SIG-M5 (cell line): ENCODE measurements around the gene DNAI2.
"Not testable (repeated sequence)": the region's sequence is repeated elsewhere in the genome, so short reads cannot be mapped to it uniquely, and the experiment has no call there.

ENCODE experiments used
- DNase-seq: peaks from one replicate; lab custom pipeline; 2025; lab: John Stamatoyannopoulos, UW

The DNAI2 gene

DNA sequence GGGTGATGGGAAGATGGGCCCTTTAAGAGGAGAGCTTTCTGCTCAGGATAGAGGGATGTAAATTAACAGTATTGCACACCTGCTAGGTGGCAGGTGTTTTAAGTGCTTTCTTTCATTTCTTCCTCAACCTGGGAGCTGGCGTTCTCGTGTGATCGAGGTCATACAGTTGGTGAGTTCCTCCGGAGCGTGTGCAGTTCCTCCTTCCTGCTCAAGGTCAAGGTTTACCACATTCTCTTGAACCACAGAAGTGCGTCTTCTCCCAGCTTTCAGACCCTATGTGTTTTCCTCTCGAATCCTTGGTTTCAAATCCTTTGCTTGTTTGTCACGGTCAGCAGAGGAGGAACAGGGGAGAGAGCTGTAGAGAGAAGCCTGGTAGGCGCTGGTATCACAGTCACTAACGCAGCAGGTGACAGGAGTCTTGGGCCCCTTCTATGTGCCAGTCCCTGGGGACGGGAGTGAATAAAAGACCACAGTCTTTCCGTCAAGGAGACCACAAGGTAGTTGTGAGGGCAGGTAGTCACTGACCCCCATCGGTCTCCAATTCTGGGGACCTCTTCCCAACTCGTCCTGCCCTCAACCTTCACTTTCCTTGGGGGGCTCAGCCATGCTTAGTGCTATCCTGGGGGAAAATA, 791 bp downstream of the DNAI2 start:
- no peak for DNase-seq

DNA sequence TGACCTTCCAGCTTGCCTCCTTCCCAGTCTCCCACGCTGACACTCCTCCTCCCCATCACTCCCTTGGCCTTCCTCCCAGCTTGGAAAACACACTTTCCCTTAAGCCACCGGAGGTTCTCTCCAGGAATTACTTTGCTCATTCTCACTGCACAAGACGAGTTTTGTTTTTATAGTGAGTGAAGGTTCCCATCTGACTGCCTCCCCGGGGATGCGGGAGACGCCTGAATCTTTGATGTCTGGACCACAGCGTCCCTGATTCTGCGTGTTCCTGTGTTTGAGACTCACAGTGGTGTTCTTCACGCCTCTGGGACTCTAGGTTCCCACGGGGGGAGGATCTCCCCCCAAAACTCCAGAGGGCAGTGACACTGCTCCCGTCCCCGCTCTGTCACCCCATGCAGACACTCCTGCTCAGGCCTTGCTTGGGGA, 2.0 kb downstream of the DNAI2 start:
- DNase-seq = no peak

DNA sequence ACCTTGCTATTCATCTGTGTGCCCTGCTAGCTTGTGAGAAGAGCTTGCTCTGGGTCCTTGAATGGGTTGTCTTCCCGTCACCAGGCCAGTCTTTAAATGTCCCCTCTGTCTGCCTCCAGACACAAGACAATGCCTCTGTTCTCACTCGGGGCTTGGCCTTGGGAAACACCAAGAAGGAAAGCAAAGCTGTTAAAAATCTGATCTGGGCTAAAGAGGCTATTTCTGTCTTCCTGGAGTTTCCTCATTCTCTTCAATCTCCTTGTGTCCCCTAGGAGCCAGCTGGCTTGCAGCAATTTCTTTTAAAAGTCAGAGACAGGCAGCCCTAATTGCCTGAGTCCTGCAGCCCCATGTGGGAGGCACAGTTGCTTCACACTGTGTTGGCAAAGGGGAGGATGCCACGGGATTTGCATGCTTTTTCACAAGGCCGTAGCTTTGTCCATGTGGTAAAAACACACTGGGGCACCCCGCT, 2.5 kb downstream of the DNAI2 start:
- no peak for DNase-seq

DNA sequence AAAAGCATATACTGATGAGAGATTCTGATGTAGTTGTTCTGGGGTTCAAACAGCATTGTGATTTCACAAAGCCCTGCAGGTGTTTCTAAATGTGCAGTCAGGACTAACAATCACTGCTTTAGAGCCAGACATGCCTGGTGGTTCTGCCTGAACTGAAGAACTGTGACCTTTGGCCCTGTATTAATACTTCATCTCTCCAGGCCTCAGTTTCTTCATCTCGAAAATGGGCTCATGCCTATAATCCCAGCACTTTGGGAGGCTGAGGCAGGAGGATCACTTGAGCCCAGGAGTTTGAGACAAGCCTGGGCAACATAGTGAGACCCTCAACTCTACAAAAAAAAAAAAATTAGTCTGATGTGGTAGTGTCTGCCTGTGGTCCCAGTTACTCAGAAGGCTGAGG, 3.9 kb downstream of the DNAI2 start:
- DNase-seq = no peak

DNA sequence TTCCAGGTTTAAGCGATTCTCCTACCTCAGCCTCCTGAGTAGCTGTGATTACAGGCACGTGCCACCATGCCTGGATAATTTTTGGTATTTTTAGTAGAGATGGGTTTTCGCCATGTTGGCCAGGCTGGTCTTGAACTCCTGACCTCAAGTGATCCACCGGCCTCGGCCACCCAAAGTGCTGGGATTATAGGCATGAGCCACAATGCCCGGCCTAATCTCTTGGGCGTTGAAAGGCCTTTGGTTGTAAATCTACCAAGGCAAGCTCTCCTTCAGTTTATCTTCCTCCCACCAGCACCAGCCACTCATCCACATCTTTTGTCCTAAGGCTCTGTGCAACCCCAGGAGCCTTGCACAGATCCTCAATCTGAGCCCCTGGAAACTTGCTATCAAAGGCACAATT, 5.6 kb downstream of the DNAI2 start:
- not testable (repeated sequence) for DNase-seq

DNA sequence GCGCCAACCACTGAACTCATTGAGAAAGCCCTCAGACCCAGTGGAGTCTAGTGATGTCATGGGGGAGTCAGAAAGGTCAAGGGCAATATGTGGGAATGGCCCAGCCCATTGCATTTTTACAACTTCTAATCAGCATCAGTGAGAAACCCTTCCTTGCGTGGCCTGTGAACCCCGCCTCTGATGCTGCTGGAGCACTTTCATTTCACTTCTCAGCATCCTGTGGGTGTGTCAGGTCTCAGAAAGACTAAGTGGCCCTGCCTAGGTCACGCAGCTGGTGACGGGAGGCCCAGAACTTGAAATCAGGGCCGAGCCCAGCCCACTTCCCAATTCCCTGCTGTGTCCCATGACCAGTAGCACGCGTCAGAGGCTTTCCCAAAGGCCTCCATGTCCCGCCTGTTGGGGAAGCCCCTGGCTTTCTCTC, 6.1 kb downstream of the DNAI2 start:
- no peak for DNase-seq

DNA sequence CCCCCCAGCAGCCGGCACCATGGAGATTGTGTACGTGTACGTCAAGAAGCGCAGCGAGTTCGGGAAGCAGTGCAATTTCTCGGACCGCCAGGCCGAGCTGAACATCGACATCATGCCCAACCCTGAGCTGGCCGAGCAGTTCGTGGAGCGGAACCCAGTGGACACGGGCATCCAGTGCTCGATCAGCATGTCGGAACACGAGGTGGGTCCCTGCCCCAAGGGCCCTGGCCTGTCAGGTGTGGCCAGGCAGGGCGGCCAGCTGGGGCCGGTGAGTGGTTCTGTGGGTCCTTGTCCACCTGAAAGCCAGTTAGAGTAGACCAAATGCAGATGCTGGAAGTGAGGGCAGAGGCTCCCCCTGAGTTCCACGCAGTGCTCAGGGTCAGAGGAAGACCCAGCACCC, 7.8 kb downstream of the DNAI2 start:
- no peak for DNase-seq

DNA sequence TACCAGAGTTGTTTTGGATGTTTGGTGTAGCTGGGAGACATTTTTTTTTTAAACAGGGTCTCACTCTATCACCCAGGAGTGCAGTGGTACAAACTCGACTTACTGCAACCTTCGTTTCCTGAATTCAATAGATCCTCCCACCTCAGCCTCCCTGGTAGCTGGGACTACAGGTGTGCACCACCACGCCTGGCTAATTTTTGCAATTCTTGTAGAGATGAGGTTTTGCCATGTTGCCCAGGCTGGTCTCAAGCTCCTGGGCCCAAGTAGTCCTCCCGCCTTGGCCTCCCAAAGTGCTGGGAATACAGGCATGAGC, 8.2 kb downstream of the DNAI2 start:
- not testable (repeated sequence) for DNase-seq

DNA sequence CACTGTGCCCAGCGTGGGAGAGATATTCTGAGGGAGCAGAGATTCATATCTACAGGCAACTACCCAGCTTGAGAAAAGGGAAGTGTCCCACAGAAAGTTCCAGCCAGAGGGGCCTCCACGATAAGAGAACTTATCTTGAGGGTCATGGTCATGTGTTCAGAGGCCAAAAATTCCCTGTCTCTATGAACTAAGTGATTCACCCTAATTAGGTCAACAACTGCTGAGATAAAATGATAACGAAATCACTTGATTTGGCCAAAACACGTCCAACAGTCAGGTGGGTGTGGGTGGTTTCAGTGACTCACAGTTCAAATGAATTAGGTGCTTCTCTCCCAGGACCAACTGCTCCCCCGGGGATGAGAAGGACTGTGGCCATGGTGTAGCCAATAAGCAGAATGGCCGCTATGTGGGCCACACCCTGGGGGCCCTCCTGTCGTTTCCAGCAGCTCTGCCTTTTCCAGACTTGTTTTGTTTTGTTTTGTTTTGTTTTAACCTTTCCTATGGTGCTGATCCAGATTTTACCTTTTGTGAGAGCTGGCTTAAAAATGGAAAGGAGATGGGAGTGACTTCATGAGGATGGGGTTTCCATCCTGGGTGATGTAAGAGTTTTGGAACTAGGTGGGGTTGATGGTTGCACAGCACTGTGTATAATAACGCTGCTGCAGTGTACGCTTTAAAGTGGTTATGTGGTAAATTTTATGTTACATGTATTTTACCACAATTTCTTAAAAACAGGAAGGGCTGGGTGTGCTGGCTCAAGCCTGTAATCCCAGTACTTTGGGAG, 8.7 kb downstream of the DNAI2 start:
- DNase-seq = no peak

DNA sequence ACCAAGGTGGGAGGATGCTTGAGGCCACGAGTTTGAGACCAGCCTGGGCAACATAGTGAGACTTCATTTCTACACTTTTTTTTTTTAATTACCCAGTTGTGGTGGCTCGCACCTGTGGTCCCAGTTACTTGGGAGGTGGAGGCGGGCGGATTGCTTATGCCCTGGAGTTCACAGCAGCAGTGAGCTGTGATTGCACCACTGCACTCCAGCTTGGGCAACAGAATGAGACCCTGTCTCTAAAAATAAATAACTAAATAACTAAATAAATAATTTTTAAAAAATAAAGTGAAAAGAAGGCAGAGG, 9.3 kb downstream of the DNAI2 start:
- no peak for DNase-seq

DNA sequence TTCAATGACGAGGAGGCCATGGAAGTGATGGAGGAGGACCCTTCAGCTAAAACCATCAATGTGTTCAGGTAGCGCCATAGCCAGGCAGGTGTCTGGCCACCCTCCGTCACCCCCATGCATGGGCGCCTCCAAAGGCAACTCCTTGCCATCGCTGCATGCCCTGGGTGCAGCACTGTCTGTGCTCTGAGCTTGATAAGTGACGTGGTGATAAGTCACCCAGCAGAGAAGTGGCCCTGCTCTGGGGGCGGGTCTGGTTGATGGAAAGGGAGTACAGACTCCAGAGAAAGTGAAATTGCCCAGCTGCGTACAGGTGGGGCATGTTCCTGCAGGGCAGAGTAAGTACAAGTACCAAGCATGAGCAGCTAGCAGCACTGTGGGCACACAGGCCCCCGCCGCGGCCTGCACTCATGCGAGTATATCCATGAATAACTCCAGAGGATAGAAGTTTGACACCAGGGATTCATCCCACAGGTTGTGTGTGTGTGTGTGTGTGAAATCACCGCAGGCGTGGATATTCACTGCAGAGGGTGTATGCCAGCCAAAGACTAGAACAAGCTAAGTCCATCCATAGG, 13.1 kb downstream of the DNAI2 start:
- no peak for DNase-seq

DNA sequence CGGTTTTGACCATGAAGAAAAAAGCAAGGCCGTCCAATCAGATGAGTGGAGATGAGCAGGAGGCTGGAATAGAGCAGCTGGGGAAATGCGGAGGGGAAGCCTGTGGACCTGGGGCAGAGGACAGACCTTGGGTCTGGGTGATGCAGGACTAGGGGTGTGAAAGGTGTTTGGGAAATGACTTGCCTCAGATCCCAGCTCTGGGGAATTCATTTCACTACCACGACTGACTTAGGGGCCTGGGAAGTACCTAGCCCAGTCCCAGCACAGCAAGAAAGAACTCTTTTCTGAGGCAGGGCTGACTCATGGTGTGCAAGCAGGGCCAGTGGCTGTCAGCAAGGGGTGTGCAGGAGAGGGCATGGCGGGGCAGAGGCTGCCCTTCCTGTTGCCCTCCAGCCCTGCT, 14.8 kb downstream of the DNAI2 start:
- DNase-seq = no peak

DNA sequence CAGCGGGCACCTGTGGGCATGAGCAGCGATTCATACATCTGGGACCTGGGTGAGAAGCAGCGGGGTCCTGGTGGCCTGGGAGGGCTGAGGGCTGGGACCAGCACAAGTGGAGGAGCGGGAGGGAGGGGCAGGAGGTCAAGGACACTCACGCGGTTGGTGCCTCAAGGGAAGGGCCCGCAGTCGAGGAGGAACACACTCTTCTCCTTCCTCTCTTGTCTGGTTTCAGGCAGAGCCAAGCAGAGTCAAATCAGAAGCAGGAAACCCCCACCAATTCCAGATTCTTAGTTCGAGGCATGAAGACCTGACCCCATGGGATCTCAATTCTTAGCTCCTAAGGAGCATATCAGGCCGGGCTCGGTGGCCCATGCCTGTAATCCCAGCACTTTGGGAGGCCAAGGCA, 15.7 kb downstream of the DNAI2 start:
- no peak for DNase-seq

DNA sequence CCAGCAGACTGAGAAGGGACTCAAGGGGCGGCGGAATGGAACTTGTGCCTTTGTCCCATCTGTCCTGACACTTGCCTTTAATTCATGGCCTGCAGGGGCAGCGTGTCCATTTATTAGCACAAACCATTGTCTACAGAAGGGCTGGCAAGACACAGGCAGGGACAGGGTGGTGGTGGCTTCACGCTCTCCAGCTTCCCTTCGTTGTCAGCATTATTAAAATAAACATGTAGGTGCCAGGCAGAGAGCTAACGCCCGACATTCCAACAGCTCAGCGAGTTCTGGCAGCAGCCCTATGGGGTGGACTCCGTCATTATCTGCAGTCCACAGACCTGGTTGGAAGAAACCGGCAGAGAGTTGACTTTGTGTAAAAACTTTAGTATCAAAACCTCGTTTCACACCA, 16.3 kb downstream of the DNAI2 start:
- DNase-seq = no peak

DNA sequence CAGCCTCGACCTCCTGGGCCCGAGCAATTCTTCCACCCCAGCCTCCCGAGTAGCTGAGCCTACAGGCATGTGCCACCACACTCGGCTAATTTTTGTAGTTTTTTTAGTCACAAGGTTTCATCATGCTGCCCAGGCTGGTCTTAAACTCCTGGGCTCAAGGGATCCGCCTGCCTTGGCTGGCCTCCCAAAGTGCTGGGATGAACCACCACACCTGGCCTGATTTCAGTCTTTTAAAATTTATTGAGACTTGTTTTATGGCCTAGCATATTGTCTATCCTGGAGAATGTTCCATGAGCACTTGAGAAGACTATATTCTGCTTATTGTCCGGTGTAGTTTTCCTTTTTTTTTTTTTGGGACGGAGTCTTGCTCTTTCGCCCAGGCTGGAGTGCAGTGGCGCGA, 18.5 kb downstream of the DNAI2 start:
- DNase-seq = no peak

DNA sequence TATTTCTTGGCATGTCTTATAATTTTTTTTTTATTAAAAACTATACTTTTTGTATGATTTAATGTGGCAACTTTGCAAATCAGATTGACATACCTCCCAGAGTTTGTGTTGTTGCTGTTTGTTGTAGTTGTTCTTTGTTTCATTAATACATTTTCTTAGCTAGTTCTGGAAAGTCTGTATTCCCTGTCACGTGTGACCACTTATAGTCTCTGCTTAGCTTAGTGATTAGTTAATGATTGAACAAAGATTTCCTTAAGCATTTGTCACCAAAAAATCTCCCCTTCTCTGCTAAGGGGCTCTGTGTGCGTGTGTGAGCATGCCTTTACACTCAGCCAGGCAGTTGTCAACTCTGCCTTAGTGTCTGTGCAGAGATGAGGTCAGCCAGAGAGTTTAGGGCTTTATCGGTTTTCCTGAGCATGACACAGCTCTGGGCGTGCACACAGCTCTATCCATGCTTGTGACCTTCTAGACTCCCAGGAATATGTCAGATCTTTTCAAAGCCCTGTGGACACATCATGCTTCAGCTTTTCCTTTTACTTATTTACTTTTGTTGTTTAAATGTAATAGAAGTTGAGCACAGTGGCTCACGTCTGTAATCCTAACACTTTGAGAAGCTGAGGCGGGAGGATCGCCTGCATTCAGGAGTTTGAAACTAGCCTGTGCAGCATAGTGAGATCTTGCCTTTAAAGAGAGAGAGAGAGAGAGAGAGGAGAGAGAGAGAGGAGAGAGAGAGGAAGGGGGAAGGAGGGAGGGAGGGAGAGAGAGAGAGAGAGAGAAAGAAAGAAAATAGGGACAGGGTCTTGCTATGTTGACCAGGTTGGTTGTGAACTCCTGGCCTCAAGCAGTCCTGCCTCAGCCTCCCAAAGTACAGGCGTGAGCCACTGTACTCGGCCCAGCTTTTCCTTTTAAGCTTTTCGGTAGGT, 21.9 kb downstream of the DNAI2 start:
- DNase-seq = no peak

DNA sequence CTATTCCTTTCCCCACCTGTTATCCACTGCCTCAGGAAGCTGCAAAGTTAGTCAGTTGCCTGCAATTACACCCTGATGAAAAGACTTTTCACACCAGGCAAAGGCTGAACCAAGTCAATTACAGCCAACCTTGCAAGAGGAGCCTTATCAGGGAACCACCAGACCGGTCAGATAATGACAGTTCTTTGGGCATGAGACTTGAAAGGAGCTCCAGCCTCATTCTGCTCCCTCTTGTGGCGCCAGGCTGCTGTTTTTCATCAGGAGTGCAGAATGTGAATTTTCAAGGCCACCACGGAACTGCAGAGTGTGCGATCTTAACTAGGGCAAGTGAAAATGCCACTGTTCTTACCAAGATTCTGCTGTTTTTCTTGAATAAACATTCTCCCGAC, 22.5 kb downstream of the DNAI2 start:
- DNase-seq = no peak

DNA sequence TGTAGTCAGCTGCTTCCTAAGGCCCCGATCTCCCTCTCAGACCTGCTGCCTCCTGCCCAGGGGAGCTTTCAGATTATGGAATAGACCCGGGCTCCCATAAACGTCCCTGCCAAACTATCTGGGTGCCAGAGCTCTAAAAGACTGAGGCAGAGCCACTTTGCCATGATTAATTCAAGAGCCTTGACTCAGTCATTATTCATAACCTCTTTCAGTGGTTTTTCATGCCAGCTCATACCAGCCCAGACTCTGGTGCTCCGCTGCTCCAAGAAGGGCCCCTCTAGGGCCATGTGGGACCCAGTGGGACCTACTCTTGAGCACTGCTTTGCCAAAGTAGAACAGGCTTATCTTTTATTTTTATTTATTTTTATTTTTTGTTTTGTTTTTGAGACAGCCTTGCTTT, 23.9 kb downstream of the DNAI2 start:
- no peak for DNase-seq

DNA sequence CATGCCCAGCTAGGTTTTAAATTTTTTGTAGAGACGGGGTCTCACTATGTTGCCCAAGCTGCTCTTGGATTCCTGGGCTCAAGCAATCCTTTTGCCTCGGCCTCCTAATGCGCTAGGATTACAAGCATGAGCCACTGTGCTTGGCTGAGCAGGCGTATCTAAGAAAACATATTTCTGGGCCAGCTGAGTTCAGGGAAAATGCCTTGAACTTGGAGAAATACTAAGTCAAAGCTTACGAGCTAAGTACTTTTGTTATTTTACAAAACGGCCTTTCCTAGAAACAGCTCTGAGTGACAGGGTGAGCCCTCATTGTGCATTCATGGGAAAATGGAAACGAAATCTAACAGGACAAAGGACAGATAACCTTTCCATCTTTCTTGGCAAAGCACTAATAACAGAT, 24.7 kb downstream of the DNAI2 start:
- DNase-seq = no peak

DNA sequence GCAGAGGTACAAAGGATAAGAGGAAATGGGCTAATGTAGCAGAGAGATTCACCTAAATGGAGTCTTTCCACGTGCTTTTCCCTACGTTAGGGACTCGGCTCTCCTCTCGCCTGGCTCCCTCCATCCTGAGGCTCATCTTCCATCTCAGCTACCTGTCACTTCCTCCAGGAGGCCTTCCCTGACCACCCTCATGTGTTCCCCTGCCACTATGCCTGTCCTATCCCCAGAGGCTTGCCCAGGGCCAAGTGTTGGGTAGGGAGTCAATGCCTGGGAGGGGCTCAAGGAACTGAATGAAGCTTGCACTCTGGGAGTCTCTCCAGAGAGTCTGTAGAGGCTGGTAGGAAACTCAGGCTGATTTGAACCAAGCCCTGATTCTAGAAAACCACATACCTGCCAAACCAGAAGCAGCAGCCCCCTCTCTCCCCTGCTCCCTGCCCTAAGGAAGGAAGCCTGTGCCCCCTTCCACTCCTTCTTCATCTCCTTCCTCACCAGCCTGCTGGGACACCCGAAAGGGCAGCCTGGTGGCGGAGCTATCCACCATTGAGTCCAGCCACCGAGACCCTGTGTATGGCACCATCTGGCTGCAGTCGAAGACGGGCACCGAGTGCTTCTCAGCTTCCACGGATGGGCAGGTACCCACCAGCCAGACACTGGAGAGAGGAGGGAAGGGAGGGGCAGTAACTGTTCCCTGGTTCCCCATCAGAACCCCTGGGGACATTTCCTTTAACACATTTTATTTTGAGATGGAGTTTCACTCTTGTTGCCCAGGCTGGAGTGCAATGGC, 25.4 kb downstream of the DNAI2 start:
- no peak for DNase-seq

DNA sequence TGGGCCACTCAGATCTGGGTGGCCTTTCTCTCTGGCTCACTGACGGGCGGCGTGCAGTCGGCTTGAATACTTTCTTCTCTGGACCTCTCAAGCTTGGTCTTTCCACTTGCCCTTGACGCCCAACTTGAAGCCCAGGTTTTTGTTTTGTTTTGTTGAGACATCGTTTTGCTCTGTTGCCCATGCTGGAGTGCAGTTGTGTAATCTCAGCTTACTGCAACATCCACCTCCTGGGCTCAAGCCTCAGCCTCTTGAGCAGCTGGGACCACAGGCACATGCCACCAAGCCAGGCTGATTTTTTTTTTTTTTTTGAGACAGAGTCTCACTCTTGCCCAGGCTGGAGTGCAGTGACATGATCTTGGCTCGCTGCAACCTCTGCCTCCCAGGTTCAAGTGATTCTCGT, 29.3 kb downstream of the DNAI2 start:
- DNase-seq = no peak

DNA sequence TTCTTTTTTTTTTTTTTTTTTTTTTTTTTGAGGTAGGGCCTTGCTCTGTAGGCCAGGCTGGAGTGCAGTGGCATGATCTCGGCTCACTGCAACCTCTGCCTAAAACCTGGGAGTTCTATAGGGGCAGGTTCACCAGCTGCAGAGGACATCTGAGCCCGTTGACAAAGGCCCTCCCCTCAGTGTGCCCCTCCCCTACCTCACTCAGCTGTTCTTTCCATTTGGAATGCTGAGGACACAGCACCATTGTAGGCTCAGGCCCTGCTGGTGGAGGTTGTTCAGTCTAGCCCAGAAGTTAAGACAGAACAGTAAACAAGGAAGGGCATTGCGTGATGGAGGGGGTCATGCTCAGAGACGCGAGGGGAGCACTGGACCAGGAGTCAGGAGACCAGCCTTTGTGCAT, 30.1 kb downstream of the DNAI2 start:
- DNase-seq = no peak
